CD4-positive, alpha-beta memory T cell (primary cell): ENCODE results near the gene KBTBD3. TPM values are rescaled to one million over a fixed set of nuclear protein-coding genes. Genes with fewer than 3 reads are reported as not detected.

Source experiments
- CTCF ChIA-PET: fragments of 350-600 bp; sonication (Branson Sonifier 250); formaldehyde crosslinking; loops from one replicate; lab custom pipeline; 2021; ENCODE audit warnings: inconsistent platforms; ENCODE audit not compliant: partially characterized antibody; lab: Charles Lee
- POLR2A ChIA-PET: fragments of 350-600 bp; sonication (Branson Sonifier 250); formaldehyde crosslinking; loops from one replicate; lab custom pipeline; 2021; ENCODE audit not compliant: partially characterized antibody; lab: Charles Lee
- DNase-seq, 5 donors: peaks; one replicate each; pipeline versions ENCODE4 v3.0.0 to v3.0.0-alpha.2; 2020 to 2022; ENCODE audit warnings: mixed read lengths in 1 of 5
- H3K27ac ChIP-seq: one replicate; pipeline ENCODE4 v1.7.0; 2013; ENCODE audit warnings: low read depth, low read length
- H3K27me3 ChIP-seq: 2 replicates; pipeline ENCODE4 v1.7.0; 2013; ENCODE audit warnings: mild to moderate bottlenecking, low read length, moderate library complexity; ENCODE audit not compliant: insufficient read depth
- H3K36me3 ChIP-seq: 2 replicates; pipeline ENCODE4 v1.7.0; 2013; ENCODE audit warnings: mild to moderate bottlenecking, low read length, moderate library complexity; ENCODE audit not compliant: insufficient read depth
- H3K4me1 ChIP-seq: 2 replicates; pipeline ENCODE4 v1.7.0; 2013; ENCODE audit warnings: mild to moderate bottlenecking, low read length, moderate library complexity; ENCODE audit not compliant: insufficient read depth
- H3K4me3 ChIP-seq, 2 donors: one replicate each; pipeline ENCODE4 v1.7.0; 2013; ENCODE audit warnings: low read length in 2 of 2, mild to moderate bottlenecking in 1 of 2
- H3K9me3 ChIP-seq, 2 donors: one replicate each; pipeline ENCODE4 v1.7.0; 2013; ENCODE audit warnings: low read length in 2 of 2, control low read depth in 1 of 2; ENCODE audit not compliant: control insufficient read depth in 1 of 2
- H3K27ac Mint-ChIP-seq, 7 donors: one replicate each; pipeline ENCODE4 v1.8.0; 2020 to 2021; ENCODE audit warnings: mixed read lengths in 7 of 7, mild to moderate bottlenecking in 6 of 7, inconsistent platforms in 3 of 7, moderate library complexity in 3 of 7
- H3K27me3 Mint-ChIP-seq, 2 donors: one replicate each; pipeline ENCODE4 v1.8.0; 2020 to 2021; ENCODE audit warnings: mixed read lengths in 2 of 2
- H3K36me3 Mint-ChIP-seq, 2 donors: one replicate each; pipeline ENCODE4 v1.8.0; 2020 to 2021; ENCODE audit warnings: mixed read lengths in 2 of 2, inconsistent platforms in 1 of 2, mild to moderate bottlenecking in 1 of 2
- H3K4me1 Mint-ChIP-seq, 4 donors: one replicate each; pipeline ENCODE4 v1.8.0; 2020 to 2021; ENCODE audit warnings: mixed read lengths in 4 of 4, mild to moderate bottlenecking in 1 of 4
- H3K4me3 Mint-ChIP-seq, 8 donors: one replicate each; pipeline ENCODE4 v1.8.0; 2020 to 2021; ENCODE audit warnings: mixed read lengths in 8 of 8, mild to moderate bottlenecking in 7 of 8, moderate library complexity in 6 of 8, inconsistent platforms in 3 of 8
- H3K9me3 Mint-ChIP-seq, 8 donors: one replicate each; pipeline ENCODE4 v1.8.0; 2020 to 2021; ENCODE audit warnings: mixed read lengths in 8 of 8, mild to moderate bottlenecking in 5 of 8, inconsistent platforms in 3 of 8, moderate library complexity in 1 of 8
- intact Hi-C: fragments of 100-400 bp; cut with micrococcal nuclease; formaldehyde crosslinking; loops from one replicate; pipeline ENCODE4 v1.15.1; 2023
- polyA plus RNA-seq, 2 donors: library from polyadenylated mRNA; unstranded; fragments of 300-500 nt; fragmentation: Illumina TruSeq; gene quantifications; one replicate each; pipeline ENCODE4 v1.2.3, GENCODE V29; 2021
- total RNA-seq, 2 experiments: library from RNA; stranded (reverse); gene quantifications; one replicate each; pipeline ENCODE4 v1.2.3, GENCODE V29; 2021

KBTBD3 gene
- total and polyA plus RNA-seq, 4 experiments from 2014 or later: 10.0 to 18.6 (median 12.2) TPM

- Histone ChIP-seq H3K4me1 (no peaks in the 10 kb centered on the region), H3K4me3 (no peak overlapping the region), H3K36me3 (no peaks in the 10 kb centered on the region), H3K9me3 (no peaks in the 10 kb centered on the region), H3K27me3 (no peaks in the 10 kb centered on the region), H3K27ac (no peak overlapping the region)
- DNase-seq: no peak
- Mint-ChIP-seq H3K36me3 (no peaks in the 10 kb centered on the region), H3K9me3 (peaks cover 0 to 2% (median 0%) of the 10 kb centered on the region in 8 donors), H3K4me1 (no peaks in the 10 kb centered on the region), H3K27ac (no peak overlapping the region), H3K4me3 (no peak overlapping the region), H3K27me3 (peaks cover 20% of the 10 kb centered on the region in 2 donors)
- CTCF ChIA-PET: no interaction called here
- intact Hi-C loops: no loop called here
- POLR2A ChIA-PET: no interaction called here
Observed at GRCh38 chr11:106032861-106033260, 44.3 kb downstream of the KBTBD3 start.

- no peaks in the 10 kb centered on the region for H3K27me3 ChIP-seq
- H3K36me3 Mint-ChIP-seq: no peaks in the 10 kb centered on the region
- H3K27ac ChIP-seq: no peak overlapping the region
- peaks cover 0 to 7% (median 2%) of the 10 kb centered on the region in 8 donors for H3K9me3 Mint-ChIP-seq
- intact Hi-C loops: no loop called here
- no peak overlapping the region for H3K4me3 ChIP-seq
- POLR2A ChIA-PET: no interaction called here
- no peaks in the 10 kb centered on the region for H3K9me3 ChIP-seq
- no peaks in the 10 kb centered on the region for H3K4me1 ChIP-seq
- H3K36me3 ChIP-seq: no peaks in the 10 kb centered on the region
- no peak overlapping the region for H3K27ac Mint-ChIP-seq
- no peak overlapping the region for H3K4me3 Mint-ChIP-seq
- no peaks in the 10 kb centered on the region for H3K4me1 Mint-ChIP-seq
- peaks cover 18 to 24% of the 10 kb centered on the region in 2 donors for H3K27me3 Mint-ChIP-seq
- CTCF ChIA-PET: no interaction called here
- DNase-seq: no peak
Observed at GRCh38 chr11:106031936-106032335, 45.2 kb downstream of the KBTBD3 start.

GRCh38 chr11:106031202-106031810, 45.8 kb downstream of the KBTBD3 start:
- Mint-ChIP-seq H3K4me1 (no peaks in the 10 kb centered on the region), H3K36me3 (no peaks in the 10 kb centered on the region), H3K27ac (no peak overlapping the region), H3K9me3 (peaks cover 0 to 10% (median 3%) of the 10 kb centered on the region in 8 donors), H3K4me3 (no peak overlapping the region), H3K27me3 (peaks cover 18 to 23% of the 10 kb centered on the region in 2 donors)
- Histone ChIP-seq H3K27me3 (no peaks in the 10 kb centered on the region), H3K4me1 (no peaks in the 10 kb centered on the region), H3K4me3 (no peak overlapping the region), H3K27ac (no peak overlapping the region), H3K9me3 (no peaks in the 10 kb centered on the region), H3K36me3 (no peaks in the 10 kb centered on the region)
- intact Hi-C loops: no loop called here
- POLR2A ChIA-PET: no interaction called here
- no peak for DNase-seq
- CTCF ChIA-PET: no interaction called here

GRCh38 chr11:106030609-106031008, 46.5 kb downstream of the KBTBD3 start:
- Mint-ChIP-seq H3K27me3 (peaks cover 21 to 22% of the 10 kb centered on the region in 2 donors), H3K9me3 (peaks cover 0 to 10% (median 3%) of the 10 kb centered on the region in 8 donors), H3K36me3 (no peaks in the 10 kb centered on the region), H3K4me3 (no peak overlapping the region), H3K4me1 (no peaks in the 10 kb centered on the region), H3K27ac (no peak overlapping the region)
- H3K27me3 ChIP-seq: no peaks in the 10 kb centered on the region
- H3K4me1 ChIP-seq: no peaks in the 10 kb centered on the region
- ChIA-PET POLR2A (no interaction called here), CTCF (no interaction called here)
- no peak overlapping the region for H3K27ac ChIP-seq
- H3K9me3 ChIP-seq: no peaks in the 10 kb centered on the region
- intact Hi-C loops: no loop called here
- DNase-seq: no peak
- no peak overlapping the region for H3K4me3 ChIP-seq
- no peaks in the 10 kb centered on the region for H3K36me3 ChIP-seq

- Mint-ChIP-seq H3K36me3 (peaks cover 9 to 11% of the 10 kb centered on the region in 2 donors), H3K4me3 (peak overlapping the region; percentile 93 to 99 (median 96)), H3K27ac (peak overlapping the region; percentile 82 to 97 (median 92)), H3K27me3 (peaks cover 3 to 5% of the 10 kb centered on the region in 2 donors), H3K9me3 (peaks cover 0 to 10% (median 2%) of the 10 kb centered on the region in 8 donors), H3K4me1 (peaks cover 29 to 54% (median 38%) of the 10 kb centered on the region in 4 donors)
- H3K27ac ChIP-seq: peak overlapping the region; percentile 42
- POLR2A ChIA-PET: interaction anchor here (0.8 to 2.1 kb wide), 3 partner anchors 14 to 54 kb away, joined by 3 to 14 read pairs (median 3); partner anchors contain the start of genes AASDHPPT and KBTBD3
- peak overlapping the region; percentile 53 to 90 for H3K4me3 ChIP-seq
- H3K27me3 ChIP-seq: no peaks in the 10 kb centered on the region
- CTCF ChIA-PET: interaction anchor here (0.6 to 1.7 kb wide), 2 partner anchors 19 to 54 kb away, joined by 3 to 5 read pairs; partner anchors contain the start of genes AASDHPPT and KBTBD3
- no peaks in the 10 kb centered on the region for H3K36me3 ChIP-seq
- intact Hi-C loops: loop anchor here (1.0 kb wide), 2 partner anchors 54 to 1434 kb away; partner anchors contain the start of genes AASDHPPT, CWF19L2 and KBTBD3
- peak in 1 of 5 donors; percentile 2 for DNase-seq
- no peaks in the 10 kb centered on the region for H3K9me3 ChIP-seq
- peaks cover 32% of the 10 kb centered on the region for H3K4me1 ChIP-seq
Observed at GRCh38 chr11:106022795-106023275, 54.3 kb downstream of the KBTBD3 start.

- H3K27ac ChIP-seq: peak within 1 kb of the TSS; percentile 64
- Mint-ChIP-seq H3K36me3 (peaks cover 9 to 11% of the 10 kb centered on the region in 2 donors), H3K4me1 (peaks cover 29 to 55% (median 39%) of the 10 kb centered on the region in 4 donors), H3K9me3 (peaks cover 0 to 7% (median 2%) of the 10 kb centered on the region in 8 donors), H3K27me3 (peaks cover 3% of the 10 kb centered on the region in 2 donors), H3K4me3 (peak within 1 kb of the TSS; percentile 93 to 99 (median 96)), H3K27ac (peak within 1 kb of the TSS; percentile 82 to 97 (median 92))
- peak; percentile 97 to 99 (median 97) for DNase-seq
- H3K4me3 ChIP-seq: peak within 1 kb of the TSS; percentile 90
- POLR2A ChIA-PET: interaction anchor here (0.8 to 2.1 kb wide), 3 partner anchors 15 to 55 kb away, joined by 3 to 14 read pairs (median 3); partner anchors contain the start of genes AASDHPPT and KBTBD3
- no peaks in the 10 kb centered on the region for H3K9me3 ChIP-seq
- intact Hi-C loops: loop anchor here (1.0 kb wide), 2 partner anchors 55 to 1435 kb away; partner anchors contain the start of genes AASDHPPT, CWF19L2 and KBTBD3
- H3K36me3 ChIP-seq: no peaks in the 10 kb centered on the region
- H3K4me1 ChIP-seq: peaks cover 32% of the 10 kb centered on the region
- CTCF ChIA-PET: interaction anchor here (0.6 kb wide), 1 partner anchor 20 kb away, joined by 3 read pairs; no protein-coding TSS in a partner anchor
- H3K27me3 ChIP-seq: no peaks in the 10 kb centered on the region
Observed at GRCh38 chr11:106021967-106022794, 55.0 kb downstream of the KBTBD3 start, which contains the start of gene MSANTD4. Gene MSANTD4 (minus strand): TSS chr11:106022240. CDS start chr11:106010917, 11,323 bp downstream.
